Left lung (tissue), 10 donors: ENCODE measurements around the gene ARHGAP18. TPM values are rescaled to one million over a fixed set of nuclear protein-coding genes. Genes with fewer than 3 reads are reported as not detected.

Experiments
- ATAC-seq: fragments of 200-7000 bp; cut with Tn5 transposase; one replicate; pipeline ENCODE4 v1.9.1; 2020; ENCODE audit warnings: moderate library complexity
- DNase-seq, 4 donors: peaks; one replicate each; pipeline ENCODE4 v3.0.0-alpha.2; 2013 to 2020
- H3K27ac ChIP-seq, 2 donors: fragments of 200-600 bp; sonication (generic) in 1 of 2; one replicate each; pipeline versions ENCODE4 v1.5.0 to v1.8.0; 2020 to 2021
- H3K27me3 ChIP-seq, 2 donors: fragments of 200-600 bp; sonication (generic) in 1 of 2; one replicate each; pipeline versions ENCODE4 v1.5.0 to v1.8.0; 2020 to 2021
- H3K36me3 ChIP-seq, 2 donors: fragments of 200-600 bp; sonication (generic) in 1 of 2; one replicate each; pipeline versions ENCODE4 v1.5.0 to v1.8.0; 2020 to 2021
- H3K4me1 ChIP-seq, 2 donors: fragments of 200-600 bp; one replicate each; pipeline ENCODE4 v1.8.0; 2021
- H3K4me3 ChIP-seq, 2 donors: fragments of 200-600 bp; sonication (generic) in 1 of 2; one replicate each; pipeline versions ENCODE4 v1.5.0 to v1.8.0; 2020 to 2021; ENCODE audit warnings: mild to moderate bottlenecking in 1 of 2
- H3K9me3 ChIP-seq, 2 donors: fragments of 200-600 bp; sonication (generic) in 1 of 2; one replicate each; pipeline versions ENCODE4 v1.5.0 to v1.8.0; 2020 to 2021
- CTCF ChIP-seq, 2 donors: fragments of 200-600 bp; sonication (generic) in 1 of 2; IDR thresholded peaks; one replicate each; pipeline versions ENCODE4 v1.5.0 to v1.8.0; 2021; ENCODE audit warnings: antibody characterized with exemption in 2 of 2
- intact Hi-C, 2 donors: fragments of 100-400 bp; cut with DNase I; formaldehyde crosslinking; loops; one replicate each; pipeline versions ENCODE4 v1.11.2 to v1.14.2; 2022
- polyA plus RNA-seq, 6 donors: library from polyadenylated mRNA; unstranded; fragments of 120-200 nt; gene quantifications; one replicate each; pipeline ENCODE4 v1.2.1, GENCODE V29; 2013; ENCODE audit not compliant: insufficient read length in 6 of 6
- total RNA-seq, 2 donors: library from RNA; stranded (reverse); fragmentation: NEBNext Ultra II Directional; extraction: Animal tissue kit (Norgen Biotek cat#: 25700); gene quantifications; one replicate each; pipeline ENCODE4 v1.2.1, GENCODE V29; 2021
- donor health status: DM: no; HTN: yes; CAD: no.
- donor health status: DM: no; HTN: no; CAD: no.

Gene ARHGAP18
- total and polyA plus RNA-seq, 8 donors: 46.0 to 76.4 (median 67.9) TPM

DNA sequence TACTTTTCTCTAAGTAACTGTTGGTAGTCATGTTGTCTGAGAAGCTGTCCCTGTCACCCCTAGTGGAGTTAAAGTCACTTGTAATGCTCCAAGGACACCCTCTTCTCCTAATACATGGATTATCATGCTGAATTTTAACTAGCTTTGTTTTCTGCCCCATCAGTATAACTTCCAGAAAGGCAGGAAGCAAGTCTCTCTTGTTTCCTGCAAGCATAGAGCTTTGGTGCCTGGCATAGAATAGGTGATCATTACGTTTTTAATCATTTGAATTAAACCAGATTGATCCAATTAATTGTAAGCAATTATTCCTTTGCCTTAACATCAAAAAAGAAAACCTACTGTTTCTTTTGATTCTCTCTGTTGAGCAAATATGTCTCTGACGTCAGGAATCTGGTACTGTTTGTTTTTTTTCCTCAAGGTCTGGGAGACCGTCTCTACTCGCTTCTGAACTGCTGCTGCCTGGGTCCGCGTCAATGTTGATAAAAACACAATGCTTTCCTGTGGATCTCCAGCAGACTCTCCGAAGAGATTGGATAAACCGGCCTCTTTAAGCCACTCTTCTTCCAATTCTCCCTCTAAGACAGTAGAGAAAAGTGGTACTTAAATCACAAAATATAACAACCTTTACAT lies 71.8 kb downstream of the ARHGAP18 start:
- intact Hi-C loops: no loop called here
- DNase-seq (peak in 1 of 4 donors; percentile 35), ATAC-seq (no peak)
- no peaks in the 10 kb centered on the region for H3K9me3 ChIP-seq
- H3K27me3 ChIP-seq: no peaks in the 10 kb centered on the region
- no peak overlapping the region for H3K4me3 ChIP-seq
- no peak for TF ChIP-seq CTCF (IDR thresholded peaks at IDR 0.05)
- peaks cover 4 to 23% of the 10 kb centered on the region in 2 donors for H3K4me1 ChIP-seq
- H3K36me3 ChIP-seq: peaks cover 0 to 21% of the 10 kb centered on the region in 2 donors
- H3K27ac ChIP-seq: peak overlapping the region; percentile 13 to 42

- Histone ChIP-seq H3K27ac (peak overlapping the region in 1 of 2 donors; percentile 42), H3K36me3 (peaks cover 0 to 25% of the 10 kb centered on the region in 2 donors), H3K27me3 (no peaks in the 10 kb centered on the region), H3K4me3 (no peak overlapping the region), H3K4me1 (peaks cover 4 to 23% of the 10 kb centered on the region in 2 donors), H3K9me3 (no peaks in the 10 kb centered on the region)
- DNase-seq: no peak
- intact Hi-C loops: no loop called here
- ATAC-seq: no peak
- TF ChIP-seq CTCF (IDR thresholded peaks at IDR 0.05): no peak
Measured at GRCh38 chr6:129637340-129638054, 72.5 kb downstream of the ARHGAP18 start.

DNA sequence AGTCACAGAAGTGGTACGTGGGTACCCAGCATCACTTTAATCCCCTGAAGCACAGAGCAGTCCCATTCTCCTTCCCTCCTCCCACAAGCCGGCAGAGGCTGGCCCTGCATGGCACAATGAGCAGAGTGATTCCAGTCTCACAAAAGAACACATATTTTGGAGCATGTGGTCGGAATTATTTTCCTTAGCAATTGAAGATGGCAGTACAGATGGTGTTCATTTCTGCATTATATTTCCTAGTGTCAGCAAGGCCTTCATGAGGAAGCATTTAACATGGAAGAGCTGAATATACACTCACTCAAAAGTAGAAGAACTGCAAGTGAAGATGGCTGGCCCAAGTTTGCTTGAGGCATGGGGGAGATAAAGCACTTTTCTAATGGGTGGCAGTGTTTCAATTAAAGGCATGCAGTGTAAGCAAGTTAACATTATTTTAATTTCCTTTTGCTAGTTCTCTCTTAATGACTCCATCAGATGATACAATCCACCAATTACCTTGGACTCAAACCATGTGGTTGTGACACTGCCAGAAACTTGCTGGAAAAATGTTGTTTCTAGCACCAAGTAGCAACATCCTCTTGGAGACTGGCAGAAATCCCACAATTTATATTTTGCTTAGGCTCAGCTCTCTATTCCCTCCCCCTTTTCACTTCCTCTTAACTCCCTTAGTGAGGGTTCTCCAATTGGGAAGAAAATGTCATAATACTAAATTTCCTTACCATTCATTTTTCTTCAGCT lies 74.4 kb downstream of the ARHGAP18 start:
- H3K4me3 ChIP-seq: no peak overlapping the region
- DNase-seq (peak in 2 of 4 donors; percentile 55 to 78), ATAC-seq (peak; percentile 60)
- intact Hi-C loops: no loop called here
- no peak for TF ChIP-seq CTCF (IDR thresholded peaks at IDR 0.05)
- H3K9me3 ChIP-seq: no peaks in the 10 kb centered on the region
- H3K4me1 ChIP-seq: peaks cover 4 to 23% of the 10 kb centered on the region in 2 donors
- no peak overlapping the region for H3K27ac ChIP-seq
- no peaks in the 10 kb centered on the region for H3K27me3 ChIP-seq
- H3K36me3 ChIP-seq: peaks cover 0 to 29% of the 10 kb centered on the region in 2 donors

- intact Hi-C loops: no loop called here
- DNase-seq (no peak), ATAC-seq (no peak)
- H3K9me3 ChIP-seq: no peaks in the 10 kb centered on the region
- H3K27me3 ChIP-seq: no peaks in the 10 kb centered on the region
- H3K4me1 ChIP-seq: peaks cover 4 to 23% of the 10 kb centered on the region in 2 donors
- H3K4me3 ChIP-seq: no peak overlapping the region
- H3K27ac ChIP-seq: no peak overlapping the region
- H3K36me3 ChIP-seq: peaks cover 0 to 32% of the 10 kb centered on the region in 2 donors
- TF ChIP-seq CTCF (IDR thresholded peaks at IDR 0.05): no peak
Measured at GRCh38 chr6:129634411-129635230, 75.4 kb downstream of the ARHGAP18 start.
